H9 (cell line): ENCODE data around the gene MPHOSPH10. TPM values are rescaled to one million over a fixed set of nuclear protein-coding genes. Genes with fewer than 3 reads are reported as not detected.
"Not testable (repeated sequence)": the region's sequence is repeated elsewhere in the genome, so short reads cannot be mapped to it uniquely, and the experiment has no call there.

Experiments used
- DNase-seq: peaks from one replicate; pipeline ENCODE4 v3.0.0-alpha.2; 2017
- H2AFZ ChIP-seq: one replicate; pipeline ENCODE4 v1.6.1; 2013; ENCODE audit warnings: mild to moderate bottlenecking, low read length, control low read depth, moderate library complexity
- H2AK5ac ChIP-seq: 2 replicates; pipeline ENCODE4 v1.6.1; 2013; ENCODE audit warnings: low read length, control low read depth, mixed read lengths; ENCODE audit not compliant: insufficient read length
- H2BK120ac ChIP-seq: one replicate; pipeline ENCODE4 v1.6.1; 2013; ENCODE audit warnings: low read depth, mild to moderate bottlenecking, low read length, control low read depth, inconsistent platforms; ENCODE audit not compliant: poor library complexity, severe bottlenecking
- H2BK12ac ChIP-seq: 2 replicates; pipeline ENCODE4 v1.6.1; 2013; ENCODE audit warnings: low read length, control low read depth, mixed read lengths, low read depth; ENCODE audit not compliant: insufficient read length
- H2BK15ac ChIP-seq: 2 replicates; pipeline ENCODE4 v1.6.1; 2013; ENCODE audit warnings: low read depth, low read length, control low read depth
- H2BK20ac ChIP-seq: one replicate; pipeline ENCODE4 v1.6.1; 2013; ENCODE audit warnings: low read depth, mild to moderate bottlenecking, low read length, control low read depth, inconsistent platforms; ENCODE audit not compliant: poor library complexity, severe bottlenecking
- H2BK5ac ChIP-seq: 2 replicates; pipeline ENCODE4 v1.6.1; 2013; ENCODE audit warnings: low read length, control low read depth, mixed read lengths; ENCODE audit not compliant: insufficient read length
- H3K14ac ChIP-seq: 2 replicates; pipeline ENCODE4 v1.6.1; 2013; ENCODE audit warnings: low read length, control low read depth; ENCODE audit not compliant: insufficient read depth
- H3K18ac ChIP-seq: 2 replicates; pipeline ENCODE4 v1.6.1; 2013; ENCODE audit warnings: low read depth, mild to moderate bottlenecking, mixed read lengths, low read length, control low read depth; ENCODE audit not compliant: insufficient read length
- H3K23ac ChIP-seq: 2 replicates; pipeline ENCODE4 v1.6.1; 2013; ENCODE audit warnings: low read length, control low read depth, mixed read lengths, low read depth; ENCODE audit not compliant: insufficient read length
- H3K23me2 ChIP-seq: 2 replicates; pipeline ENCODE4 v1.6.1; 2013; ENCODE audit warnings: low read depth, mild to moderate bottlenecking, mixed read lengths, low read length, control low read depth; ENCODE audit not compliant: insufficient read length, poor library complexity, severe bottlenecking
- H3K27ac ChIP-seq: 2 replicates; pipeline ENCODE4 v1.5.1; 2013; ENCODE audit warnings: low read length, control low read depth, mixed read lengths, low read depth; ENCODE audit not compliant: insufficient read length
- H3K27me3 ChIP-seq: 2 replicates; pipeline ENCODE4 v1.6.1; 2013; ENCODE audit warnings: low read length, control low read depth, inconsistent platforms; ENCODE audit not compliant: insufficient read depth
- H3K4ac ChIP-seq: 2 replicates; pipeline ENCODE4 v1.6.1; 2013; ENCODE audit warnings: low read depth, mild to moderate bottlenecking, control low read depth, inconsistent platforms, low read length, moderate library complexity
- H3K4me1 ChIP-seq: 2 replicates; pipeline ENCODE4 v1.6.1; 2013; ENCODE audit warnings: low read length, control low read depth, inconsistent platforms; ENCODE audit not compliant: insufficient read depth
- H3K4me2 ChIP-seq: 2 replicates; pipeline ENCODE4 v1.6.1; 2013; ENCODE audit warnings: low read length, control low read depth, mixed read lengths; ENCODE audit not compliant: insufficient read length, insufficient read depth
- H3K56ac ChIP-seq: 2 replicates; pipeline ENCODE4 v1.6.1; 2013; ENCODE audit warnings: low read depth, mild to moderate bottlenecking, mixed read lengths, low read length, control low read depth; ENCODE audit not compliant: insufficient read length
- H3K79me1 ChIP-seq: 2 replicates; pipeline ENCODE4 v1.6.1; 2013; ENCODE audit warnings: low read depth, mild to moderate bottlenecking, moderate library complexity, low read length, control low read depth, inconsistent platforms; ENCODE audit not compliant: insufficient read depth, poor library complexity, severe bottlenecking
- H3K79me2 ChIP-seq: 2 replicates; pipeline ENCODE4 v1.6.1; 2013; ENCODE audit warnings: low read length, control low read depth, inconsistent platforms; ENCODE audit not compliant: insufficient read depth
- H3K9ac ChIP-seq: 2 replicates; pipeline ENCODE4 v1.6.1; 2013; ENCODE audit warnings: low read length, control low read depth, mixed read lengths; ENCODE audit not compliant: insufficient read length; ENCODE audit errors: extremely low read depth
- H3K9me3 ChIP-seq: one replicate; pipeline ENCODE4 v1.6.1; 2013; ENCODE audit warnings: low read depth, low read length, inconsistent platforms; ENCODE audit not compliant: control insufficient read depth
- H3T11ph ChIP-seq: one replicate; pipeline ENCODE4 v1.6.1; 2013; ENCODE audit warnings: mild to moderate bottlenecking, low read length, control low read depth, inconsistent platforms
- H4K20me1 ChIP-seq: one replicate; pipeline ENCODE4 v1.6.1; 2013; ENCODE audit not compliant: control insufficient read depth, insufficient read length, insufficient read depth
- H4K5ac ChIP-seq: 2 replicates; pipeline ENCODE4 v1.6.1; 2013; ENCODE audit warnings: low read depth, mild to moderate bottlenecking, mixed read lengths, low read length, control low read depth; ENCODE audit not compliant: insufficient read length
- H4K8ac ChIP-seq: replicated peaks from 2 replicates; pipeline ENCODE4 v1.6.1; 2013; ENCODE audit warnings: low read length, control low read depth, mixed read lengths, low read depth; ENCODE audit not compliant: insufficient read length
- H4K91ac ChIP-seq: 2 replicates; pipeline ENCODE4 v1.6.1; 2013; ENCODE audit warnings: low read depth, mild to moderate bottlenecking, moderate library complexity, mixed read lengths, low read length, control low read depth; ENCODE audit not compliant: insufficient read length
- H3K27ac Mint-ChIP-seq, 3 experiments: 2 replicates in 2 of 3; 3 replicates in 1 of 3; pipeline ENCODE4 v1.8.0; 2020 to 2021; ENCODE audit warnings: mixed read lengths in 3 of 3, mild to moderate bottlenecking in 1 of 3, moderate library complexity in 1 of 3
- H3K27me3 Mint-ChIP-seq: 2 replicates; pipeline ENCODE4 v1.8.0; 2021; ENCODE audit warnings: low read depth, mild to moderate bottlenecking, moderate library complexity, mixed read lengths
- H3K36me3 Mint-ChIP-seq, 3 experiments: 2 replicates in 2 of 3; 3 replicates in 1 of 3; pipeline ENCODE4 v1.8.0; 2020 to 2021; ENCODE audit warnings: low read depth in 3 of 3, mixed read lengths in 3 of 3; ENCODE audit not compliant: insufficient read depth in 1 of 3
- H3K4me1 Mint-ChIP-seq, 2 experiments: 2 replicates each; pipeline ENCODE4 v1.8.0; 2020; ENCODE audit warnings: mixed read lengths in 2 of 2
- H3K4me3 Mint-ChIP-seq, 2 experiments: 2 replicates in 1 of 2; 3 replicates in 1 of 2; pipeline ENCODE4 v1.8.0; 2020 to 2021; ENCODE audit warnings: mild to moderate bottlenecking in 2 of 2, mixed read lengths in 2 of 2, moderate library complexity in 1 of 2
- H3K9me3 Mint-ChIP-seq, 2 experiments: 2 replicates in 1 of 2; 3 replicates in 1 of 2; pipeline ENCODE4 v1.8.0; 2020; ENCODE audit warnings: mild to moderate bottlenecking in 2 of 2, mixed read lengths in 2 of 2, moderate library complexity in 1 of 2
- WGBS: extraction: QIAGEN DNeasy Blood & Tissue Kit; methylation state at CpG from one replicate; pipeline ENCODE4 v1.1.7; 2013; ENCODE audit warnings: missing lambda C conversion rate, low lambda C conversion rate, mixed read lengths; ENCODE audit not compliant: insufficient read length; ENCODE audit errors: extremely low coverage; 5-methylcytosine and 5-hydroxymethylcytosine counted together
- total RNA-seq: library from RNA; stranded (reverse); gene quantifications from 2 replicates; pipeline ENCODE4 v1.2.1, GENCODE V29; 2021

Gene MPHOSPH10
- total RNA-seq, 1 experiment from 2014 or later, result 42.1 TPM

- not testable (repeated sequence) for H3K56ac ChIP-seq, DNase-seq, H4K20me1 ChIP-seq, H3K9me3 Mint-ChIP-seq, H3K14ac ChIP-seq, H3K9ac ChIP-seq, H4K8ac ChIP-seq, H3K27me3 Mint-ChIP-seq, H3K9me3 ChIP-seq, H3K79me2 ChIP-seq, H2AK5ac ChIP-seq, H4K91ac ChIP-seq, H3T11ph ChIP-seq, H2AFZ ChIP-seq, H3K79me1 ChIP-seq, H3K4me2 ChIP-seq, H3K23ac ChIP-seq, H3K27ac ChIP-seq, H2BK20ac ChIP-seq, H2BK12ac ChIP-seq, H2BK5ac ChIP-seq, H3K27me3 ChIP-seq, H2BK15ac ChIP-seq, H3K18ac ChIP-seq, H2BK120ac ChIP-seq, H3K23me2 ChIP-seq, H3K4me1 ChIP-seq, H3K4ac ChIP-seq, H3K36me3 Mint-ChIP-seq, H3K4me3 Mint-ChIP-seq, H4K5ac ChIP-seq
- no CpG with 5 or more reads among the region's 13 CpGs for WGBS
- Mint-ChIP-seq H3K27ac (peak overlapping the region in 1 of 3 experiments; percentile 39; a peak in 1 of 7 replicates), H3K4me1 (peaks cover 55% of the 10 kb centered on the region in 2 experiments)
These were observed 46.6 kb upstream of the MPHOSPH10 start for GRCh38 chr2:71083752-71084312.

DNA sequence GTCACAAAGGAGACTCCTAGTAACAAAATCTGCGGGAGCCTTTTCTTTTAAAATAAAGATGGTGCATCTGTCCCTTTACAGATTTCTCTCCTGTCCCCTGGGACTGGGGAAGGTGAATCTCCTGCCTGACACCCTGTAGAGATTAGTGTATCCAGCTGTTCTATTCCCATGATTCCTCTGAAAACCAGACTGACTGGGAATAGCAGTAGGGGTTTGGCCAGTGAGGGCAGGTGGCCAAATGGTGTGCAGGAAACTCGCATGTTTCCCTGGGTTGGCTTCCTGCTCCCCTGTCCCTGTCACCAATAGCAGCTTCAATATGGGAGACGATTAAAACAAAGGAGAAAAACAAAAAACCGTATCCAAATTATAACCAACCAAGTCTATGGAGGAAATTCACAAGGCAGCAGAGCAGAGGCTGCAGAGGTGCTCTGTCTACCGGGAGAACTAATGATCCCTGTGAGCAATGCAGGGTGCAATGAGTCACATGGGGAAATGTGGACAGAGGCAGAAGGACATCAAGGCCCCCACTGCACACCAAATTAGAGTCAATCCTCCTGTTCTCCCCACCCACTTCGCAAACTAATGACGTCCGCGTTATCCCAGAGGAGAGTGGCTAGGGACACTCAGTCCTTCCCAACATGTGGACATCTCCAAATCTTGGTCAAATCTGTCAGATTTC is 45.0 kb upstream of the MPHOSPH10 start:
- H3K27me3 Mint-ChIP-seq, result peaks cover 15% of the 10 kb centered on the region

More for the DNA sequence above, 45.0 kb upstream of the MPHOSPH10 start:
- WGBS, result no CpG with 5 or more reads among the region's 9 CpGs
- H3K4me1 ChIP-seq, H2AK5ac ChIP-seq, H3K4ac ChIP-seq, H3K27ac ChIP-seq, H3K27me3 ChIP-seq, H3K18ac ChIP-seq, H3K14ac ChIP-seq, H2BK12ac ChIP-seq, H2BK15ac ChIP-seq, H2BK20ac ChIP-seq, H4K20me1 ChIP-seq, H3K4me2 ChIP-seq, H3K79me2 ChIP-seq, H3K23ac ChIP-seq, H4K5ac ChIP-seq, H3K9me3 ChIP-seq, H2BK120ac ChIP-seq, DNase-seq, H3K36me3 Mint-ChIP-seq, H3K9me3 Mint-ChIP-seq, H3K79me1 ChIP-seq, H4K8ac ChIP-seq, H3K56ac ChIP-seq, H2AFZ ChIP-seq, H2BK5ac ChIP-seq, H3K9ac ChIP-seq, H3T11ph ChIP-seq, H3K23me2 ChIP-seq, H4K91ac ChIP-seq: not testable (repeated sequence)
- Mint-ChIP-seq H3K4me1 (peaks cover 70 to 72% of the 10 kb centered on the region in 2 experiments), H3K27ac (peak overlapping the region; percentile 18 to 87 (median 86); a peak in 3 of 7 replicates), H3K4me3 (peak overlapping the region in 1 of 2 experiments; percentile 11; a peak in 1 of 5 replicates)
